K562 (cell line): ENCODE measurements around the gene CEP72. TPM values are rescaled to one million over a fixed set of nuclear protein-coding genes. Genes with fewer than 3 reads are reported as not detected.
A peak's percentile ranks its signal among the peaks of the same experiment; 100 is the strongest.

Experiments used
- CAMTA2 ChIP-seq: fragments of 250-450 bp; sonication (Bioruptor Pico); conservative IDR thresholded peaks from 2 replicates; pipeline ENCODE4 v1.5.1; 2022
- CREB3L1 ChIP-seq: fragments of 450-650 bp; IDR thresholded peaks from 2 replicates; pipeline ENCODE4 v1.6.1; 2014; ENCODE audit warnings: low read depth, mild to moderate bottlenecking, moderate library complexity, borderline replicate concordance
- CREM ChIP-seq: IDR thresholded peaks from 2 replicates; pipeline ENCODE4 v1.6.1; 2014; ENCODE audit warnings: antibody characterized with exemption, low read depth
- ELF2 ChIP-seq: fragments of 250-450 bp; sonication (Bioruptor Pico); IDR thresholded peaks from 2 replicates; pipeline ENCODE4 v1.5.0; 2021; ENCODE audit warnings: mild to moderate bottlenecking
- EP300 ChIP-seq: IDR thresholded peaks from 2 replicates; pipeline ENCODE4 v1.6.1; 2012; ENCODE audit warnings: low read length, improper control_type of control experiment
- ESRRB ChIP-seq: fragments of 250-450 bp; sonication (Bioruptor Pico); IDR thresholded peaks from 2 replicates; pipeline ENCODE4 v1.5.0; 2020; ENCODE audit warnings: mild to moderate bottlenecking, moderate library complexity, borderline replicate concordance
- FOXA3 ChIP-seq, 2 experiments: fragments of 450-650 bp in 1 of 2; sonication (generic) in 1 of 2; formaldehyde crosslinking; IDR thresholded peaks in 1 of 2; conservative IDR thresholded peaks in 1 of 2; 2 replicates each; pipeline versions ENCODE4 v1.4.0 to v1.8.0; 2020 to 2022; ENCODE audit warnings: mild to moderate bottlenecking in 2 of 2, missing genetic modification reagents in 1 of 2
- KDM2B ChIP-seq: fragments of 250-450 bp; sonication (Bioruptor Pico); IDR thresholded peaks from 2 replicates; pipeline ENCODE4 v1.8.0; 2021; ENCODE audit warnings: mild to moderate bottlenecking, moderate library complexity
- MXI1 ChIP-seq: IDR thresholded peaks from 2 replicates; pipeline ENCODE4 v1.6.1; 2011; ENCODE audit warnings: low read depth, mild to moderate bottlenecking, improper control_type of control experiment, low read length
- NCOA4 ChIP-seq: fragments of 450-650 bp; IDR thresholded peaks from 2 replicates; pipeline ENCODE4 v1.6.1; 2018; ENCODE audit warnings: mild to moderate bottlenecking; ENCODE audit not compliant: partially characterized antibody
- NFATC3 ChIP-seq: fragments of 450-650 bp; IDR thresholded peaks from 2 replicates; pipeline ENCODE4 v1.6.1; 2017; ENCODE audit warnings: mild to moderate bottlenecking
- NFE2L1 ChIP-seq: fragments of 450-650 bp; IDR thresholded peaks from 2 replicates; pipeline ENCODE4 v1.6.1; 2016; ENCODE audit warnings: missing genetic modification characterization, low read depth, mild to moderate bottlenecking, missing compliant biosample characterization, moderate library complexity, borderline replicate concordance
- NONO ChIP-seq, 2 experiments: fragments of 200-400 bp in 1 of 2; fragments of 450-650 bp in 1 of 2; formaldehyde crosslinking in 1 of 2; IDR thresholded peaks; 2 replicates each; pipeline ENCODE4 v1.6.1; 2017; ENCODE audit warnings: low read depth in 2 of 2, mild to moderate bottlenecking in 2 of 2, moderate library complexity in 2 of 2, low read length in 1 of 2
- PHB2 ChIP-seq: fragments of 450-650 bp; IDR thresholded peaks from 2 replicates; pipeline ENCODE4 v1.6.1; 2017; ENCODE audit warnings: low read depth
- PPARD ChIP-seq: fragments of 250-450 bp; sonication (Bioruptor Pico); IDR thresholded peaks from 2 replicates; pipeline ENCODE4 v1.8.0; 2022; ENCODE audit warnings: inconsistent platforms, mild to moderate bottlenecking, moderate library complexity
- SMARCB1 ChIP-seq: IDR thresholded peaks from 2 replicates; pipeline ENCODE4 v1.6.1; 2011; ENCODE audit warnings: improper control_type of control experiment, low read depth; ENCODE audit not compliant: insufficient read length
- SNRNP70 ChIP-seq: fragments of 200-400 bp; formaldehyde crosslinking; optimal IDR thresholded peaks from 2 replicates; pipeline ENCODE3; 2017; ENCODE audit warnings: low read depth, low read length
- THAP12 ChIP-seq: fragments of 250-450 bp; sonication (Bioruptor Pico); IDR thresholded peaks from 2 replicates; pipeline ENCODE4 v1.9.0; 2021; ENCODE audit warnings: mild to moderate bottlenecking, inconsistent platforms
- U2AF1 ChIP-seq: fragments of 200-400 bp; formaldehyde crosslinking; optimal IDR thresholded peaks from 2 replicates; pipeline ENCODE3; 2017; ENCODE audit warnings: mild to moderate bottlenecking, low read depth, low read length, moderate library complexity
- ZFP1 ChIP-seq: fragments of 450-650 bp; formaldehyde crosslinking; IDR thresholded peaks from 2 replicates; pipeline ENCODE4 v1.4.0; 2020; ENCODE audit warnings: mild to moderate bottlenecking, mixed read lengths
- ZNF174 ChIP-seq: fragments of 250-450 bp; sonication (Bioruptor Pico); IDR thresholded peaks from 2 replicates; pipeline ENCODE4 v1.4.0; 2020; ENCODE audit warnings: mild to moderate bottlenecking
- ZNF444 ChIP-seq: fragments of 250-450 bp; sonication (Bioruptor Pico); IDR thresholded peaks from 2 replicates; pipeline ENCODE4 v1.4.0; 2020; ENCODE audit warnings: mild to moderate bottlenecking, moderate library complexity
- ZNF609 ChIP-seq: sonication (generic); formaldehyde crosslinking; IDR thresholded peaks from 2 replicates; pipeline ENCODE4 v1.8.1; 2023; ENCODE audit warnings: missing genetic modification reagents, mild to moderate bottlenecking, borderline replicate concordance
- polyA plus RNA-seq, 8 experiments: library from polyadenylated mRNA; depleted of rRNA in 4 of 8; stranded (reverse) in 5 of 8; unstranded in 3 of 8; fragments of >200 nt; fragmentation: Nextera tagmentation in 2 of 8; fragmentation: Illumina TruSeq in 1 of 8; extraction: Ambion mirVana in 2 of 8; extraction: Trizol in 1 of 8; gene quantifications; 2 replicates each; pipeline versions ENCODE4 v1.2.1 to v1.2.3, GENCODE V29; 2011 to 2014; ENCODE audit warnings: inconsistent platforms in 1 of 8, missing spikeins in 1 of 8
- total RNA-seq, 7 experiments: library from RNA; depleted of rRNA in 6 of 7; stranded (reverse); fragments of >200 nt in 6 of 7; fragmentation: Illumina TruSeq in 2 of 7; extraction: Trizol in 2 of 7; gene quantifications; 2 replicates each; pipeline versions ENCODE4 v1.2.1 to v1.2.3, GENCODE V29; 2011 to 2021; ENCODE audit warnings: low replicate concordance in 1 of 7

CEP72 gene
- total and polyA plus RNA-seq, 9 of the 15 experiments (the other 6 are each of a cell fraction or from before 2014, with no cell fraction given), result 0.89 to 38.1 (median 14.2) TPM

- TF ChIP-seq ELF2 (CRISPR knock-in tag), result no peak
- no peak for TF ChIP-seq SNRNP70
- TF ChIP-seq NFE2L1 (tag), result no peak
- TF ChIP-seq PHB2, result peak; percentile 81; the same call in 1 of the 2 replicates
- no peak for TF ChIP-seq MXI1
- no peak for TF ChIP-seq NFATC3
- no peak for TF ChIP-seq ZFP1 (CRISPR knock-in tag)
- TF ChIP-seq FOXA3 (CRISPR knock-in tag; conservative IDR thresholded peaks at IDR 0.05 in 1 of 2, IDR thresholded peaks at IDR 0.05 in 1 of 2), result no peak
- TF ChIP-seq CREM, result peak; percentile 85
- no peak for TF ChIP-seq KDM2B (CRISPR knock-in tag)
- no peak for TF ChIP-seq NCOA4
- no peak for TF ChIP-seq ZNF444 (CRISPR knock-in tag)
- TF ChIP-seq CREB3L1, result no peak
- peak; percentile 88; the same call in 1 of the 2 replicates for TF ChIP-seq EP300
- TF ChIP-seq CAMTA2 (CRISPR knock-in tag), result no peak
- no peak for TF ChIP-seq SMARCB1
- TF ChIP-seq ZNF609 (CRISPR knock-in tag), result no peak
- no peak for TF ChIP-seq NONO (IDR thresholded peaks at IDR 0.05; ENCODE audit: low read depth in 2 of 2, low read length in 1 of 2)
- no peak for TF ChIP-seq U2AF1
- TF ChIP-seq ESRRB (CRISPR knock-in tag), result no peak
- no peak for TF ChIP-seq ZNF174
- TF ChIP-seq THAP12 (CRISPR knock-in tag), result no peak
- no peak for TF ChIP-seq PPARD (CRISPR knock-in tag)
These were observed 45.4 kb downstream of the CEP72 start (continued) for GRCh38 chr5:657570-657969.
